PC-3 (cell line): ENCODE results near the gene TTC7B. TPM values are rescaled to one million over a fixed set of nuclear protein-coding genes. Genes with fewer than 3 reads are reported as not detected.

Experiments used
- ATAC-seq: fragments of 200-7000 bp; cut with Tn5 transposase; 2 replicates; pipeline ENCODE4 v1.9.1; 2020; ENCODE audit warnings: mild to moderate bottlenecking, moderate library complexity
- BruUV-seq: library from RNA; stranded (reverse); fragments of 400-500 nt; replicated peaks from 2 replicates; lab custom pipeline; 2021; lab: Mats Ljungman, UMichigan
- CTCF ChIA-PET: fragments of 300-600 bp; sonication (Branson Sonifier 250); formaldehyde crosslinking; loops from one replicate; lab custom pipeline; 2022; ENCODE audit warnings: antibody characterized with exemption; lab: Charles Lee
- POLR2A ChIA-PET: fragments of 300-600 bp; sonication (Branson Sonifier 250); formaldehyde crosslinking; loops from one replicate; lab custom pipeline; 2022; ENCODE audit warnings: antibody characterized with exemption; ENCODE audit not compliant: unreplicated experiment; lab: Charles Lee
- DNase-seq: peaks from one replicate; pipeline ENCODE4 v3.0.0-alpha.2; 2015
- H2AFZ ChIP-seq: fragments of 300-600 bp; sonication (generic); 2 replicates; pipeline ENCODE4 v1.6.0; 2016; ENCODE audit warnings: antibody characterized with exemption, low read length
- H3F3A ChIP-seq: fragments of 300-600 bp; sonication (generic); one replicate; pipeline ENCODE4 v1.6.0; 2017; ENCODE audit warnings: antibody characterized with exemption, low read length, control low read depth, mild to moderate bottlenecking; ENCODE audit not compliant: unreplicated experiment
- H3K27ac ChIP-seq: fragments of 300-600 bp; sonication (generic); 2 replicates; pipeline ENCODE4 v1.5.1; 2016; ENCODE audit warnings: mild to moderate bottlenecking, low read length
- H3K27me3 ChIP-seq: fragments of 300-600 bp; sonication (generic); 2 replicates; pipeline ENCODE4 v1.6.1; 2016; ENCODE audit warnings: low read length, mixed read lengths
- H3K36me3 ChIP-seq: fragments of 300-600 bp; sonication (generic); 2 replicates; pipeline ENCODE4 v1.6.1; 2016; ENCODE audit warnings: low read depth, mixed run types, low read length, mixed read lengths
- H3K4me1 ChIP-seq: fragments of 300-600 bp; sonication (generic); 2 replicates; pipeline ENCODE4 v1.5.1; 2016; ENCODE audit warnings: low read length; ENCODE audit not compliant: insufficient read depth
- H3K4me2 ChIP-seq: fragments of 300-600 bp; sonication (generic); 2 replicates; pipeline ENCODE4 v1.6.0; 2016; ENCODE audit warnings: low read length
- H3K4me3 ChIP-seq: fragments of 300-600 bp; sonication (generic); 2 replicates; pipeline ENCODE4 v1.5.1; 2016; ENCODE audit warnings: mild to moderate bottlenecking, low read length, mixed read lengths
- H3K79me2 ChIP-seq: fragments of 300-600 bp; sonication (generic); 2 replicates; pipeline ENCODE4 v1.6.1; 2017; ENCODE audit warnings: low read length, mixed read lengths
- H3K9ac ChIP-seq: fragments of 300-600 bp; sonication (generic); 2 replicates; pipeline ENCODE4 v1.6.0; 2016; ENCODE audit warnings: mild to moderate bottlenecking, low read length
- H3K9me2 ChIP-seq: fragments of 300-600 bp; sonication (generic); replicated peaks from 2 replicates; pipeline ENCODE4 v1.6.1; 2016; ENCODE audit warnings: mixed run types, low read length, mixed read lengths
- H3K9me3 ChIP-seq: fragments of 300-600 bp; sonication (generic); 2 replicates; pipeline ENCODE4 v1.6.1; 2016; ENCODE audit warnings: low read length, mixed read lengths
- H4K20me1 ChIP-seq: fragments of 300-600 bp; sonication (generic); 2 replicates; pipeline ENCODE4 v1.6.1; 2016; ENCODE audit warnings: low read length, mixed read lengths
- EZH2 ChIP-seq: fragments of 300-600 bp; sonication (generic); IDR thresholded peaks from one replicate; pipeline ENCODE4 v1.6.1; 2017; ENCODE audit warnings: antibody characterized with exemption, mild to moderate bottlenecking, low read length; ENCODE audit not compliant: unreplicated experiment
- EZH2phosphoT487 ChIP-seq: fragments of 300-600 bp; sonication (generic); IDR thresholded peaks from 2 replicates; pipeline ENCODE4 v1.6.1; 2018; ENCODE audit warnings: mild to moderate bottlenecking, antibody characterized with exemption, low read length, borderline replicate concordance
- intact Hi-C: fragments of 100-400 bp; cut with micrococcal nuclease; formaldehyde crosslinking; loops from 2 replicates; pipeline ENCODE4 v1.9.0; 2023
- total RNA-seq: library from RNA; depleted of rRNA; stranded (reverse); fragments of >200 nt; gene quantifications from 2 replicates; pipeline ENCODE4 v1.2.3, GENCODE V29; 2014
- TF ChIP-seq, protein P1 (sequence below): fragments of 300-600 bp; sonication (generic); conservative IDR thresholded peaks from 2 replicates; pipeline ENCODE4 v1.5.1; 2017; ENCODE audit warnings: antibody characterized with exemption, low read depth, mild to moderate bottlenecking, low read length

TTC7B gene
- total RNA-seq, 1 experiment from 2014 or later = 45.6 TPM

DNA sequence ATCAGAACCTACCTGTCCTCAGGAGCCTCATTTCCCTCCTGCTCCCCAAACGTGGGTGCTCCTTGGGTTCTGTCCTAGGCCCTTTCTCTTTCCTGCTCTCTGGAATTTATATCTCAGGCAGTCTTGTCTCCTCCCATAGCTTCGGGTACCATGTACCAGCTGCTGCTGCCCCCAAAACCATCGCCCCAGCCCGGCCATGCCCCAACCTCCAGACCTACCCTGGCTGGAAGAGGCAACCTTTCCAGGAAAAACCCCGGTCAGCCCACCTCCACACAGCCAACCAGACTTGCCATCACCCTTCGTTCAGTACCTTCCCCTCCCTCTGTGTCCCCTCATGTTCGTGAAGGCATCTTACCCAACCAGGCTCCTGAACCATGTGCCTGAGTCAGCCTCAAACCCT is 254.3 kb downstream of the TTC7B start:
- H3K27ac ChIP-seq = no peak overlapping the region
- BruUV-seq = no TSS peak
- no peaks in the 10 kb centered on the region for H3K9me2 ChIP-seq
- TF ChIP-seq, protein P1, sequence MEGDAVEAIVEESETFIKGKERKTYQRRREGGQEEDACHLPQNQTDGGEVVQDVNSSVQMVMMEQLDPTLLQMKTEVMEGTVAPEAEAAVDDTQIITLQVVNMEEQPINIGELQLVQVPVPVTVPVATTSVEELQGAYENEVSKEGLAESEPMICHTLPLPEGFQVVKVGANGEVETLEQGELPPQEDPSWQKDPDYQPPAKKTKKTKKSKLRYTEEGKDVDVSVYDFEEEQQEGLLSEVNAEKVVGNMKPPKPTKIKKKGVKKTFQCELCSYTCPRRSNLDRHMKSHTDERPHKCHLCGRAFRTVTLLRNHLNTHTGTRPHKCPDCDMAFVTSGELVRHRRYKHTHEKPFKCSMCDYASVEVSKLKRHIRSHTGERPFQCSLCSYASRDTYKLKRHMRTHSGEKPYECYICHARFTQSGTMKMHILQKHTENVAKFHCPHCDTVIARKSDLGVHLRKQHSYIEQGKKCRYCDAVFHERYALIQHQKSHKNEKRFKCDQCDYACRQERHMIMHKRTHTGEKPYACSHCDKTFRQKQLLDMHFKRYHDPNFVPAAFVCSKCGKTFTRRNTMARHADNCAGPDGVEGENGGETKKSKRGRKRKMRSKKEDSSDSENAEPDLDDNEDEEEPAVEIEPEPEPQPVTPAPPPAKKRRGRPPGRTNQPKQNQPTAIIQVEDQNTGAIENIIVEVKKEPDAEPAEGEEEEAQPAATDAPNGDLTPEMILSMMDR = no peak
- no peak for TF ChIP-seq EZH2
- no peak for TF ChIP-seq EZH2phosphoT487
- H3K27me3 ChIP-seq = no peaks in the 10 kb centered on the region
- H2AFZ ChIP-seq = no peak overlapping the region
- ChIA-PET POLR2A (no interaction called here), CTCF (no interaction called here)
- intact Hi-C loops = no loop called here
- no peak overlapping the region for H3K9ac ChIP-seq
- H3K4me2 ChIP-seq = no peak overlapping the region
- H4K20me1 ChIP-seq = no peaks in the 10 kb centered on the region
- H3F3A ChIP-seq = no peaks in the 10 kb centered on the region
- H3K4me1 ChIP-seq = no peaks in the 10 kb centered on the region
- DNase-seq (no peak), ATAC-seq (no peak)
- H3K79me2 ChIP-seq = no peaks in the 10 kb centered on the region
- no peaks in the 10 kb centered on the region for H3K9me3 ChIP-seq
- H3K4me3 ChIP-seq = no peak overlapping the region
- H3K36me3 ChIP-seq = no peaks in the 10 kb centered on the region

DNA sequence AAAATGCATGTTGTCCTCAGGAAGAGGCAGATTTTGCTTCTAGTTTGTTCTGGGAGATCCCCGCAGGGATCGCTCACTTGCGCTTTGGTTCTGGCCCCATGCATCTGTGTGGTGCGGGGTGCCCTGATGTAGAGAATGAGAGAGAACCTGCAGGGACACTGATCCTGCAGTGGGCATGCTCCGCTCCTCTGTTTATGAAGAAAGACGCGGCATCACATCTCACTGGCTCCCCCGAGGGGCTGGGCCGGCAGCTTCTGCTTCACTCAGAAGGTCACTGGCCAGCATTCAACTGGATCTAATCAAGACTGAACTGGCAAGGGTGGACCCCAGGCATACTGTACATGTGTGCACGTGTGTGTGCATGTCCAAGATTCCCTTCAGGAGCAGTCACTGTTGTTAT is 255.2 kb downstream of the TTC7B start:
- POLR2A ChIA-PET = no interaction called here
- no TSS peak for BruUV-seq
- TF ChIP-seq EZH2phosphoT487 (no peak), EZH2 (no peak)
- TF ChIP-seq, protein P1 = no peak
- no peak for ATAC-seq
- intact Hi-C loops = no loop called here
- Histone ChIP-seq H3K4me2 (no peak overlapping the region), H2AFZ (no peak overlapping the region), H3K4me1 (no peaks in the 10 kb centered on the region), H3K9ac (no peak overlapping the region), H3K4me3 (no peak overlapping the region), H3K9me2 (no peaks in the 10 kb centered on the region), H3K36me3 (no peaks in the 10 kb centered on the region), H4K20me1 (no peaks in the 10 kb centered on the region), H3K9me3 (no peaks in the 10 kb centered on the region), H3F3A (no peaks in the 10 kb centered on the region), H3K27ac (no peak overlapping the region), H3K27me3 (no peaks in the 10 kb centered on the region), H3K79me2 (no peaks in the 10 kb centered on the region)
- CTCF ChIA-PET = no interaction called here
- no peak for DNase-seq

DNA sequence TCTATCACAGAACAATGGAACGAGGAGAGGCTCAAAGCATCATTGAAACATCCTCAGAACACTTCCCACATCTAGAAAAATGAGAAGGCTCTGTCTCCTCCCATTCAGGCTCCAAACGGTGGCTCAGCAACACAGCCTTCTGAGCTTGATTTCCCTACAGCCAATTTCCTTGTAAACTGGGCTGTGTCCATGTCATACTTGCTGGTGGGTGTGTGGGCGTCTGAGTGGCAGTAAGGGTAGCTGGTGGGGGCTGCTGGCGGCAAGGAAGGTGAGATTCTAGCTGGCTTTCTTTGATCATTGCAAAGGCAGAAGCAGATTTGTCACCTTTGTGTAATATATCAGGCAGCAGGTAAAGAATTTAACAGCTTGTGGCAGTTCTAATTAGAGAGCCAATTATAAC is 255.7 kb downstream of the TTC7B start:
- Histone ChIP-seq H3K9ac (no peak overlapping the region), H3K4me1 (no peaks in the 10 kb centered on the region), H3K36me3 (no peaks in the 10 kb centered on the region), H3K4me3 (no peak overlapping the region), H3K9me3 (no peaks in the 10 kb centered on the region), H3K27ac (no peak overlapping the region), H3K9me2 (no peaks in the 10 kb centered on the region), H2AFZ (no peak overlapping the region), H4K20me1 (no peaks in the 10 kb centered on the region), H3F3A (no peaks in the 10 kb centered on the region), H3K4me2 (no peak overlapping the region), H3K79me2 (no peaks in the 10 kb centered on the region), H3K27me3 (no peaks in the 10 kb centered on the region)
- ATAC-seq (no peak), DNase-seq (no peak)
- BruUV-seq = no TSS peak
- TF ChIP-seq, protein P1 = no peak
- no peak for TF ChIP-seq EZH2
- no peak for TF ChIP-seq EZH2phosphoT487
- POLR2A ChIA-PET = no interaction called here
- CTCF ChIA-PET = no interaction called here
- intact Hi-C loops = no loop called here
